ENCODE results near the gene RELN.

Gene RELN

DNA sequence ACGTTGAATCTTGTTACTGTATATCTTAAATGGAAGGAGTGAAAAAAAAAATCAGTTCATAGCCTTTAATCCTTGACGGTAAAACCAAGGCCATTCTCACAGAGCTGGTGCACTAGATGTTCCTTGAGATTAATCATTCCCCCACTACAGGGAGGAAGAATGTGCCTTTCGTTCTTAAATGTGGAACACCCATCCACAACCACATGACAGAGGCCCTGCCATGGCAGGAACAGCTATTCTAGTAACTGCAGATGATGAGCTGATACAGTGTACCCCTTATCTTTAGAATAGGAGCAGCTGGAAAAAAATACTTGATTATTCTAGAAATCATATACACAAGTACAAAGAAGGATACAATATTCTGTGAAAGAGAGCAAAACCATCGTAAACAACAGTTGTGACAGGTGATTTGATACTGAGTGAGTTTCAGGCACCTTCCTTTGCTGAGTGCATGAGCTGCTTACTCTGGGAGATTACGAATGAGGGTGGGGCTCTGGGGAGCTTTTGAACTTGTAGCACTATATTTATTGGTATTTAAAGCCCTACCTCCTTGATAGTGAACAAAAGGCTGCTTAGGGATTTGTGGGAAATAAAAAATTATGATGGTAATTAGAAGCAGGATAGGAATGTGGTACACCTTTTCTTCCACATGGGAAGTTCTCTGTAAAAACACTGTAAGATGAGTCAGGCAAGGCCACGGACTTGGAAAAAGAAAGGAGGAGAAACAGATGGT is 299.1 kb downstream of the RELN start:
- ChIA-PET CTCF (no interaction called here), POLR2A (no interaction called here)
- DNase-seq (ENCODE audit: extremely low spot score): no peak
- TF ChIP-seq, protein P1, sequence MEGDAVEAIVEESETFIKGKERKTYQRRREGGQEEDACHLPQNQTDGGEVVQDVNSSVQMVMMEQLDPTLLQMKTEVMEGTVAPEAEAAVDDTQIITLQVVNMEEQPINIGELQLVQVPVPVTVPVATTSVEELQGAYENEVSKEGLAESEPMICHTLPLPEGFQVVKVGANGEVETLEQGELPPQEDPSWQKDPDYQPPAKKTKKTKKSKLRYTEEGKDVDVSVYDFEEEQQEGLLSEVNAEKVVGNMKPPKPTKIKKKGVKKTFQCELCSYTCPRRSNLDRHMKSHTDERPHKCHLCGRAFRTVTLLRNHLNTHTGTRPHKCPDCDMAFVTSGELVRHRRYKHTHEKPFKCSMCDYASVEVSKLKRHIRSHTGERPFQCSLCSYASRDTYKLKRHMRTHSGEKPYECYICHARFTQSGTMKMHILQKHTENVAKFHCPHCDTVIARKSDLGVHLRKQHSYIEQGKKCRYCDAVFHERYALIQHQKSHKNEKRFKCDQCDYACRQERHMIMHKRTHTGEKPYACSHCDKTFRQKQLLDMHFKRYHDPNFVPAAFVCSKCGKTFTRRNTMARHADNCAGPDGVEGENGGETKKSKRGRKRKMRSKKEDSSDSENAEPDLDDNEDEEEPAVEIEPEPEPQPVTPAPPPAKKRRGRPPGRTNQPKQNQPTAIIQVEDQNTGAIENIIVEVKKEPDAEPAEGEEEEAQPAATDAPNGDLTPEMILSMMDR (IDR thresholded peaks at IDR 0.05; ENCODE audit: control extremely low read depth, extremely low read depth, low read depth, missing control alignments): no peak

DNA sequence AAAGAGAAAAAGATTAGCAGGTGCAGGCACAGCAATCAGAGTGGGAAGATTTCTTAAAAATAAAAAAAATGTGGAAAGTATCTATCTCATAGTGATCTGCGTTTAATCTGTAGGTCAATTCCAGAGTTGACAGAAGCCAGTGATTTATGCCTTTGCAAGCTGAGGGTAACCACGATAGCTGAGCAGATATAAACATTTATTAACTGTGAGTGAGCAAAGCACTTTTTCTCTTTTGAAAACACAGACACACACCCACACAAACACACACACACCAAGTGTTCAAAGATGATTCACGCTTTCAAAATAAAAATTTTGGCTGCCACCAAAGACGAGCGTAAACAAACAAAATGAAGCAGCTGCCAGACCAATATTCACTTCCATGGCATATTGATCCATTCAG is 300.2 kb downstream of the RELN start:
- no peak for DNase-seq (ENCODE audit: extremely low spot score)
- ChIA-PET CTCF (no interaction called here), POLR2A (no interaction called here)
- TF ChIP-seq, protein P1 (IDR thresholded peaks at IDR 0.05; ENCODE audit: control extremely low read depth, extremely low read depth, low read depth, missing control alignments): no peak

DNA sequence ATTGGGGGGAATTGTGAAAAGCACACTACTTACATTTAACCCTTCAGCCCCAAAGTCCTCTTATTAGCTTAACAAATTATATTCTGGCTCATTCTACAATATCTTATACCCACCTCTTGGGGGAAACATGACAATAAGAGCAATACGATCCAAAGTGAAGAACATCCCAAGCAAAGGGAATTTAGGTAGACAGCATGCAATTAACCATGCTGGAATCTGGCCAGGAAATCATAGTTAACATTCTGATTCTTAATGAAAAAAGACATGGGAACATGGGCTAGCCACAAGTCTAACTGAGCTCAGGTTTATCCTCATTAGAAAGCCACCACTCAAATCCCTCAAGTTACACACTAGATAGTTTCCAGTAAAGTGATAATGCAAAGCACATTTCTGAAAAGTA is 301.5 kb downstream of the RELN start:
- TF ChIP-seq, protein P1 (IDR thresholded peaks at IDR 0.05; ENCODE audit: control extremely low read depth, extremely low read depth, low read depth, missing control alignments): no peak
- DNase-seq (ENCODE audit: extremely low spot score): no peak
- CTCF ChIA-PET: no interaction called here
- POLR2A ChIA-PET: no interaction called here

DNA sequence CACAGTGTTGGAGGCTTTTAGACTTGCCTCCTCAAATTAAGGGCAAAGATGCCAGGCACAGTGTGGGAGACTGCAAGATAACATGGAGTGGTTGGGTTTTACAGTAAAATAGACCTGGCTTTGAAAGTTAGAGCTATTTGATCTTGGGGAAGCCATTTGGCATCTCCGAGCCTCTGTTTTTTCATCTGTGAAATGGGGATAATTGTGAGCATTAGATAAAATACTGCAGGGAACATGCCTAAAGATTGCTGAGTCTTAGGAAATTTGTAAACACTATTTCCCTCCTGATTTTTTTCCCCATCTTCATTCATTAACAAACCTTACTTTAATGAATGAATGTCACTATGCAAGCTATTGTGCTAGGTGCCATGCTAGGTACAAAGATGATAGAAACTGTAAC is 302.2 kb downstream of the RELN start:
- no peak for DNase-seq (ENCODE audit: extremely low spot score)
- CTCF ChIA-PET: no interaction called here
- POLR2A ChIA-PET: no interaction called here
- TF ChIP-seq, protein P1 (IDR thresholded peaks at IDR 0.05; ENCODE audit: control extremely low read depth, extremely low read depth, low read depth, missing control alignments): no peak

DNA sequence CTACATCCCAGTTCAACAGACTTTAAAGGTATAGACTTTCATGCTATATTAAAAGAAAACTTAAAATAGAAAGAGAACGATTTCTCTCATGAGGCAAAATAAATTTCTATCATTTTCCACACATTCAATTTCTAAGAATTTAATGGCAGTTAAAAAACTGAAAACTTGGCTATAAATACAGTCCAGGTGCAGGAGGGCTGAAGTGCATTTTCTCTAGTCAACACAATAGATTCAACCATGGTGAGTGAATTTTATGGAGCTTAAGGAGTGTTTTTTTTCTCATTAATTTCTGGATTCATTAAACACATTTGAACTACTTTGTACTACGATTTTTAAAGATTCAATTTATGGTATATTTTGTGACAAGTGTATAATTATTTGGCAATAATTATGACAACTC is 302.7 kb downstream of the RELN start:
- TF ChIP-seq, protein P1 (IDR thresholded peaks at IDR 0.05; ENCODE audit: control extremely low read depth, extremely low read depth, low read depth, missing control alignments): no peak
- POLR2A ChIA-PET: no interaction called here
- CTCF ChIA-PET: no interaction called here
- no peak for DNase-seq (ENCODE audit: extremely low spot score)

DNA sequence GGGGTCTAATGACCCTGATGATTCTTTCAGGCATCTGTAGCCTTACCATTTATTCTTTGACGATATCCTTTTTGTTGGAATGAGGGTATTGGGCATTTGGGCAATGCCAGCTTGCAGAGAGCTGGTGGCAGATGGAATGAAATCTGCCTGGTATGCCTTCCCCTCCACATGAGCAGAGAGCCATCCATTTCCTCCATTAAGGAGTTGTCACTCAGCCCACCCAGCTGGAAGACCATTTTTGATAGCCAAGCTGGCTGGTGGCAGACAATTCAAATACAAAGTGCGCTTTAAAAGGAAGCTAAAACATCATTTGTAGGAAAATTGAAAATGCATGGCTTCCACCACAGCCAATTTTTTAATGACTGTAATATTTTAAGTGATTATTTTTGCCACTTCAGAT is 303.4 kb downstream of the RELN start:
- ChIA-PET POLR2A (no interaction called here), CTCF (no interaction called here)
- TF ChIP-seq, protein P1 (IDR thresholded peaks at IDR 0.05; ENCODE audit: control extremely low read depth, extremely low read depth, low read depth, missing control alignments): no peak
- no peak for DNase-seq (ENCODE audit: extremely low spot score)
